Fibroblast of skin of right biceps (primary cell): ENCODE data around the gene TNRC18.

Source experiments
- DNase-seq: peaks from one replicate; pipeline ENCODE4 v3.0.0-alpha.2; 2013

The TNRC18 gene

GRCh38 chr7:5396999-5397663, 26.5 kb downstream of the TNRC18 start:
- peak; percentile 70 for DNase-seq

- DNase-seq: no peak
These were observed 27.1 kb downstream of the TNRC18 start for GRCh38 chr7:5396542-5396941.

GRCh38 chr7:5395246-5395645, 28.4 kb downstream of the TNRC18 start:
- no peak for DNase-seq

GRCh38 chr7:5394264-5395105, 29.1 kb downstream of the TNRC18 start:
- no peak for DNase-seq

GRCh38 chr7:5393748-5394147, 29.9 kb downstream of the TNRC18 start:
- DNase-seq: no peak

- DNase-seq: no peak
These were observed 30.3 kb downstream of the TNRC18 start for GRCh38 chr7:5393328-5393727.

GRCh38 chr7:5390918-5391317, 32.7 kb downstream of the TNRC18 start:
- DNase-seq: no peak

GRCh38 chr7:5388905-5389433, 34.7 kb downstream of the TNRC18 start:
- no peak for DNase-seq

- DNase-seq: no peak
These were observed 35.2 kb downstream of the TNRC18 start for GRCh38 chr7:5388273-5388901.

- DNase-seq: no peak
These were observed 35.9 kb downstream of the TNRC18 start for GRCh38 chr7:5387711-5388245.

GRCh38 chr7:5384618-5385017, 39.0 kb downstream of the TNRC18 start:
- no peak for DNase-seq

- no peak for DNase-seq
These were observed 40.1 kb downstream of the TNRC18 start for GRCh38 chr7:5383314-5384098.

- DNase-seq: peak; percentile 59
These were observed 41.2 kb downstream of the TNRC18 start for GRCh38 chr7:5382281-5382892.

GRCh38 chr7:5381071-5381772, 42.4 kb downstream of the TNRC18 start:
- DNase-seq: no peak

GRCh38 chr7:5380350-5381070, 43.1 kb downstream of the TNRC18 start:
- no peak for DNase-seq

- no peak for DNase-seq
These were observed 44.1 kb downstream of the TNRC18 start for GRCh38 chr7:5379546-5379945.

- DNase-seq: no peak
These were observed 45.8 kb downstream of the TNRC18 start for GRCh38 chr7:5377816-5378215.

GRCh38 chr7:5377279-5377678, 46.4 kb downstream of the TNRC18 start:
- no peak for DNase-seq

- DNase-seq: no peak
These were observed 47.7 kb downstream of the TNRC18 start for GRCh38 chr7:5375925-5376324.

GRCh38 chr7:5374464-5374863, 49.2 kb downstream of the TNRC18 start:
- DNase-seq: no peak

- DNase-seq: no peak
These were observed 50.3 kb downstream of the TNRC18 start for GRCh38 chr7:5373300-5373699.
